ENCODE results near the gene MYO1E.

MYO1E gene

DNA sequence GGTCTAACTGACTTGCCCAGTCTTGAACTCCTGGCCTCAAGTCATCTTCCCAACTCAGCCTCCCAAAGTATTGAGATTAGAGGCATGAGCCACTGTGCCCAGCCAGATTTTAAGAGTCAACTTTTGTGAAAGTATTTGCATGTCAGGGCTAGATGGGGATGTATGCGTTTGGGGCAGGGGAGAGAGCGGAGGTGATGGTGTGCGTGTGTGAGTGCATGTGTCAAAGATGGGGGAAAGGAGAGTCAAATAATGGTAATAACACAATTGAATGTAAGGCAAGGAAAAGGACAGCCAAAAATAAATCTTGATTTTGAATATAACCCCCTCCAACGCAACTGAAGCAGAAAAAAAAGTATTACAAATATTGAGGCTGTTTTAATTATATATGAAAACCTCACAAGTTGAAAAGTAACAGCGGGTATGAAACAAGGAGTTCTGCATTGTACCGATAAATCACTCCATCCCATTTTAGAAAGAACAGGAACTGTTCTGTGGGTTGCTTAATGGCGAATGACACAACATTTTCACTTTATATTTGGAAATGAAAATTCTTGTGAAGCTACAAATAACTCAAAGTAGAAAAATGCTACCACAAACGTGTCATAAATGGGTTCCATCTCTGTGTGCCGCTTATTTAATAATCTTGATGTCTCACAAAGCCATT is 195.9 kb downstream of the MYO1E start:
- Histone ChIP-seq H2AFZ (ENCODE audit: low read length, unreplicated experiment) (no peak overlapping the region), H3K4me3 (ENCODE audit: low read depth, low read length) (no peak overlapping the region), H3K4me1 (ENCODE audit: control insufficient read depth, insufficient read depth, low read length, unreplicated experiment) (peaks cover 18% of the 10 kb centered on the region), H3K27me3 (ENCODE audit: insufficient read depth, low read length) (no peaks in the 10 kb centered on the region), H3K27ac (ENCODE audit: low read depth, low read length) (0 out of 2 replicates have a peak overlapping the region, but pooled peaks have one; percentile 75), H3K36me3 (ENCODE audit: insufficient read depth, low read length) (peaks cover 33% of the 10 kb centered on the region), H3K79me2 (ENCODE audit: control insufficient read depth, insufficient read depth, low read length, unreplicated experiment) (no peaks in the 10 kb centered on the region)

DNA sequence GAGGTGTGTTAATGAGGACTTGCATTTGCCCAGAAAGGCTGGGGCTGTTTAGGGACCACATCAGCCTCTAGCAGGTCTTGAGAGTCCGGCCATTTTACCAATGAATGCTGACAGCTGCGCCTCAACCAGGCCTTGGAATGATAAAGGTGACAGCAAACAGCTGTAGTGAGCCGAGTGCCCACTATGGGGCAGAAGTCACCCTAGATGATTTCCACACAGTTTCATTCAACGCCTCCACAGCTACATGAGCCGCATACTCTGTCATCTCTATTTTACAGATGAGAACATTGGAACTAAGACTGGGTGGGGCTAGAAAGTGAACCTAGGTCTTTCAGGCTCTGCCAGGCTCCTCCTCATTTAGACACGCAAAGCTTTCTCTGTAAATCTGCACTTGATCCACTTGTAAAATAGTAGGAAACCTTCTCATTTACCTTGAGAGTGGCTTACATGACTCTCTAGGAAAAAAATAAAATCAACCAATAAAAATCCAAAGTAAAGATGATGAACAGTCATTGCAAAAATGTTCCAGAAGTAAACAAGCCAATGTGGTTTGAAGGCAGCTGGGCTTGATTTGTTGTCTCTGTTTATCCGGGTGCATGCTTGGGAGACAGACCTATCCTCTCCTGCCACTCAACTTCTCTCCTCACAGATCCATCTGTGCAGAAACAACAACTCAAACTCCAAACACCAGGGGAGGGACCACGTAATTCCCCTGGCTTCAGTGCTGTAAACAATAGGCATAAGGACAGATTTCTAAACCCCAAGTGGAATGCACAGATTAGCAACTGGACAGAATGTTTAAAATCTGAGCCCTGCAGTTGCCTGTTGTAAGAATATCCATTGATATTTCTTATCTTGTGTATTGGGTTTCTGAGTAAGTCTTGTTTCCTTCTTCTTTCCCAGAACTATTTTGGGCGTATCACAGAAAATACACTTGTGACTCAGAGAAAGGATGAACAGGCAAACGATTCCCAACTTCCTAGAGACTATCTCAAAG is 197.5 kb downstream of the MYO1E start:
- Histone ChIP-seq H3K36me3 (ENCODE audit: insufficient read depth, low read length) (peaks cover 27% of the 10 kb centered on the region), H3K27me3 (ENCODE audit: insufficient read depth, low read length) (no peaks in the 10 kb centered on the region), H3K27ac (ENCODE audit: low read depth, low read length) (peak overlapping the region; percentile 75), H3K79me2 (ENCODE audit: control insufficient read depth, insufficient read depth, low read length, unreplicated experiment) (no peaks in the 10 kb centered on the region), H2AFZ (ENCODE audit: low read length, unreplicated experiment) (no peak overlapping the region), H3K4me3 (ENCODE audit: low read depth, low read length) (peak overlapping the region; percentile 24; the same call in 1 of the 2 replicates), H3K4me1 (ENCODE audit: control insufficient read depth, insufficient read depth, low read length, unreplicated experiment) (peaks cover 29% of the 10 kb centered on the region)

GRCh38 chr15:59174151-59174834 is 198.4 kb downstream of the MYO1E start:
- Histone ChIP-seq H3K4me3 (ENCODE audit: low read depth, low read length) (peak overlapping the region; percentile 24; the same call in 1 of the 2 replicates), H3K27ac (ENCODE audit: low read depth, low read length) (peak overlapping the region; percentile 75), H3K27me3 (ENCODE audit: insufficient read depth, low read length) (no peaks in the 10 kb centered on the region), H3K4me1 (ENCODE audit: control insufficient read depth, insufficient read depth, low read length, unreplicated experiment) (peaks cover 37% of the 10 kb centered on the region), H3K79me2 (ENCODE audit: control insufficient read depth, insufficient read depth, low read length, unreplicated experiment) (no peaks in the 10 kb centered on the region), H2AFZ (ENCODE audit: low read length, unreplicated experiment) (no peak overlapping the region), H3K36me3 (ENCODE audit: insufficient read depth, low read length) (peaks cover 23% of the 10 kb centered on the region)

GRCh38 chr15:59173194-59173593 is 199.5 kb downstream of the MYO1E start:
- Histone ChIP-seq H3K27me3 (ENCODE audit: insufficient read depth, low read length) (no peaks in the 10 kb centered on the region), H3K36me3 (ENCODE audit: insufficient read depth, low read length) (peaks cover 23% of the 10 kb centered on the region), H3K27ac (ENCODE audit: low read depth, low read length) (no peak overlapping the region), H3K79me2 (ENCODE audit: control insufficient read depth, insufficient read depth, low read length, unreplicated experiment) (no peaks in the 10 kb centered on the region), H3K4me3 (ENCODE audit: low read depth, low read length) (no peak overlapping the region), H3K4me1 (ENCODE audit: control insufficient read depth, insufficient read depth, low read length, unreplicated experiment) (peaks cover 48% of the 10 kb centered on the region), H2AFZ (ENCODE audit: low read length, unreplicated experiment) (no peak overlapping the region)

GRCh38 chr15:59172289-59172901 is 200.3 kb downstream of the MYO1E start:
- Histone ChIP-seq H3K27ac (ENCODE audit: low read depth, low read length) (no peak overlapping the region), H2AFZ (ENCODE audit: low read length, unreplicated experiment) (no peak overlapping the region), H3K79me2 (ENCODE audit: control insufficient read depth, insufficient read depth, low read length, unreplicated experiment) (no peaks in the 10 kb centered on the region), H3K4me1 (ENCODE audit: control insufficient read depth, insufficient read depth, low read length, unreplicated experiment) (peaks cover 51% of the 10 kb centered on the region), H3K27me3 (ENCODE audit: insufficient read depth, low read length) (no peaks in the 10 kb centered on the region), H3K36me3 (ENCODE audit: insufficient read depth, low read length) (peaks cover 23% of the 10 kb centered on the region), H3K4me3 (ENCODE audit: low read depth, low read length) (no peak overlapping the region)

- H3K27ac ChIP-seq (ENCODE audit: low read depth, low read length) = peak overlapping the region; percentile 93
- peaks cover 55% of the 10 kb centered on the region for H3K4me1 ChIP-seq (ENCODE audit: control insufficient read depth, insufficient read depth, low read length, unreplicated experiment)
- no peaks in the 10 kb centered on the region for H3K79me2 ChIP-seq (ENCODE audit: control insufficient read depth, insufficient read depth, low read length, unreplicated experiment)
- peaks cover 18% of the 10 kb centered on the region for H3K36me3 ChIP-seq (ENCODE audit: insufficient read depth, low read length)
- no peaks in the 10 kb centered on the region for H3K27me3 ChIP-seq (ENCODE audit: insufficient read depth, low read length)
- no peak overlapping the region for H2AFZ ChIP-seq (ENCODE audit: low read length, unreplicated experiment)
- no peak overlapping the region for H3K4me3 ChIP-seq (ENCODE audit: low read depth, low read length)
Measured at GRCh38 chr15:59171067-59171397, 201.6 kb downstream of the MYO1E start.

DNA sequence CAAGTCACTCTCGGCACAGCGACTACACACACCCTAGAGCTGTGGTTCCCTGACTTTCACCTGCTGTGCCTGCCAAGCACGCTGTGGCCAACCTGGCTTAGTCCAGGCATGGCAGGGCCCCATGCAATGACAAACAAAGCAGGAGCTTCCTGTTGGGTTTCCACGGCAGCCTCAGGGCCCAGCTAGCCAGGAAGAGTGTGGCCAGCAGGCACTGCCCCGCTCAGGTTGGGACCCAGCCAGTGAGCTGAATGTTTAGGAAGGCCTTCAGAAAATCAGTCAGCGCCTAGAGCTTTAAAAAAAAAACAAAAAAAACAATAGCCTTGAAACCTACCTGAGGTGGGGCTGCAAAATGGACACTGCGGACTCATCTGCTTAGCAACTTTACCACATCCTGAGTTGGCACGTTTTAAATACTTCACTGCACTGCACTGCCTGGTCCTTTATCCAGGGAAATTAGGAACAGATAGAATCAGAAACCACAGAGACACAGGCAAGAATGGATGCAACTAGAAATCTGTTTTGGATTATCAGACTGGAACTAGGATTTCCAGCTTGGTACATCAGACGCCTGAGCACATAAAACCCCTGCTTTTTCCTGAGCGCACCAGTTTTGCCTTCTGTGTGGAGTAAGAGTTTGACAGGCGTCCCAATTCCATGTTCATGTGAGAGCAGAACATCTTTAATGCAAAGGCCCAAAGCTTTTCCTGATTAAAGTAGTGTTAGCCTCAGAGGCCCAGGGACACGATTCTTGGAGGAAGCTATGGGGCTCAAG is 202.2 kb downstream of the MYO1E start:
- no peaks in the 10 kb centered on the region for H3K27me3 ChIP-seq (ENCODE audit: insufficient read depth, low read length)
- H3K27ac ChIP-seq (ENCODE audit: low read depth, low read length) = peak overlapping the region; percentile 93
- peaks cover 18% of the 10 kb centered on the region for H3K36me3 ChIP-seq (ENCODE audit: insufficient read depth, low read length)
- H3K4me3 ChIP-seq (ENCODE audit: low read depth, low read length) = no peak overlapping the region
- no peaks in the 10 kb centered on the region for H3K79me2 ChIP-seq (ENCODE audit: control insufficient read depth, insufficient read depth, low read length, unreplicated experiment)
- peaks cover 59% of the 10 kb centered on the region for H3K4me1 ChIP-seq (ENCODE audit: control insufficient read depth, insufficient read depth, low read length, unreplicated experiment)
- H2AFZ ChIP-seq (ENCODE audit: low read length, unreplicated experiment) = no peak overlapping the region

- Histone ChIP-seq H3K79me2 (ENCODE audit: control insufficient read depth, insufficient read depth, low read length, unreplicated experiment) (no peaks in the 10 kb centered on the region), H3K4me3 (ENCODE audit: low read depth, low read length) (peak overlapping the region; percentile 5; the same call in 1 of the 2 replicates), H3K27ac (ENCODE audit: low read depth, low read length) (peak overlapping the region; percentile 93), H2AFZ (ENCODE audit: low read length, unreplicated experiment) (no peak overlapping the region), H3K27me3 (ENCODE audit: insufficient read depth, low read length) (no peaks in the 10 kb centered on the region), H3K36me3 (ENCODE audit: insufficient read depth, low read length) (peaks cover 23% of the 10 kb centered on the region), H3K4me1 (ENCODE audit: control insufficient read depth, insufficient read depth, low read length, unreplicated experiment) (peaks cover 47% of the 10 kb centered on the region)
Measured at GRCh38 chr15:59169251-59169708, 203.4 kb downstream of the MYO1E start.

DNA sequence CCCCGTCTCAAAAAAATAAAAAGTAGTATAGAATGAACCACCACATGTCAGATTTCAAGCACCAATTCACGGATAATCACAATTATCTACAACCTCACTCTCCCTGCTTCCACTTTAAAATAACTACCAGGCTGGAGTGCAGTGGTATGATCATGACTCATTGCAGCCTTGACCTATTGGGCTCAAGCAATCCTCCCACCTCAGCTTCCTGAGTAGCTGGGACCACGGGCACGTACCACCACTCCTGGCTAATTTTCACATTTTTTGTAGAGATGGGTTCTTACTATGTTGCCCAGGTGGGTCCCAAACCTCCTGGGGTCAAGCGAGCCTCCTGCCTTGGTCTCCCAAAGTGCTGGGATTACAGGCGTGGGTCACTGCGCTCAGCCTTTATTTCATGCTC is 204.1 kb downstream of the MYO1E start:
- H3K4me3 ChIP-seq (ENCODE audit: low read depth, low read length) = no peak overlapping the region
- no peak overlapping the region for H2AFZ ChIP-seq (ENCODE audit: low read length, unreplicated experiment)
- H3K4me1 ChIP-seq (ENCODE audit: control insufficient read depth, insufficient read depth, low read length, unreplicated experiment) = peaks cover 42% of the 10 kb centered on the region
- H3K27me3 ChIP-seq (ENCODE audit: insufficient read depth, low read length) = no peaks in the 10 kb centered on the region
- H3K79me2 ChIP-seq (ENCODE audit: control insufficient read depth, insufficient read depth, low read length, unreplicated experiment) = no peaks in the 10 kb centered on the region
- peaks cover 19% of the 10 kb centered on the region for H3K36me3 ChIP-seq (ENCODE audit: insufficient read depth, low read length)
- peak overlapping the region; percentile 93 for H3K27ac ChIP-seq (ENCODE audit: low read depth, low read length)
